Medulla oblongata (tissue), 1 donor: Measurements from ENCODE around the gene NACA.
A peak's percentile ranks its signal among the peaks of the same experiment; 100 is the strongest.
"Not testable (repeated sequence)": the region's sequence is repeated elsewhere in the genome, so short reads cannot be mapped to it uniquely, and the experiment has no call there.

ENCODE experiments used
- DNase-seq: peaks from one replicate; pipeline ENCODE4 v3.0.0-alpha.2; 2015; ENCODE audit errors: extremely low spot score

Gene NACA

GRCh38 chr12:56724972-56725722 is at the start of gene NACA:
NACA (minus strand) TSS chr12:56725299; CDS start chr12:56724521, 778 bp downstream.
- DNase-seq, result peak; percentile 99

- no peak for DNase-seq
Measured at GRCh38 chr12:56773113-56773512, 48.0 kb upstream of the NACA start.

GRCh38 chr12:56772625-56773024 is 47.5 kb upstream of the NACA start:
- DNase-seq, result no peak

- no peak for DNase-seq
Measured at GRCh38 chr12:56769868-56770267, 44.8 kb upstream of the NACA start.

- DNase-seq, result no peak
Measured at GRCh38 chr12:56768424-56768823, 43.3 kb upstream of the NACA start.

GRCh38 chr12:56766535-56766934 is 41.4 kb upstream of the NACA start:
- DNase-seq, result peak; percentile 82

GRCh38 chr12:56763753-56764657 is 38.9 kb upstream of the NACA start:
- no peak for DNase-seq

GRCh38 chr12:56761812-56762211 is 36.7 kb upstream of the NACA start:
- DNase-seq, result no peak

GRCh38 chr12:56760460-56760859 is 35.4 kb upstream of the NACA start:
- no peak for DNase-seq

GRCh38 chr12:56759263-56759908 is 34.3 kb upstream of the NACA start:
- DNase-seq, result no peak

- DNase-seq, result no peak
Measured at GRCh38 chr12:56758728-56759262, 33.7 kb upstream of the NACA start.

GRCh38 chr12:56757971-56758370 is 32.9 kb upstream of the NACA start:
- DNase-seq, result not testable (repeated sequence)

- DNase-seq, result no peak
Measured at GRCh38 chr12:56753566-56753965, 28.5 kb upstream of the NACA start.

GRCh38 chr12:56751712-56752598 is 26.9 kb upstream of the NACA start, which contains the start of gene PRIM1:
PRIM1 (minus strand) TSS chr12:56752323; CDS start chr12:56752298, 25 bp downstream.
- peak; percentile 82 for DNase-seq

GRCh38 chr12:56750596-56750995 is 25.5 kb upstream of the NACA start:
- not testable (repeated sequence) for DNase-seq

GRCh38 chr12:56749853-56750252 is 24.8 kb upstream of the NACA start:
- DNase-seq, result no peak

GRCh38 chr12:56749359-56749758 is 24.3 kb upstream of the NACA start:
- DNase-seq, result no peak

GRCh38 chr12:56728139-56728861 is 3.2 kb upstream of the NACA start:
- no peak for DNase-seq

GRCh38 chr12:56726196-56726675 is 1.1 kb upstream of the NACA start:
- not testable (repeated sequence) for DNase-seq

GRCh38 chr12:56725723-56726102 is 614 bp upstream of the NACA start:
- peak; percentile 13 for DNase-seq
